NCI-H1930 (cell line): ENCODE measurements around the gene PITX2.
"Not testable (repeated sequence)": the region's sequence is repeated elsewhere in the genome, so short reads cannot be mapped to it uniquely, and the experiment has no call there.

Source experiments
- DNase-seq, 2 experiments: peaks; one replicate each; lab custom pipeline; 2025; lab: John Stamatoyannopoulos, UW

The PITX2 gene

DNA sequence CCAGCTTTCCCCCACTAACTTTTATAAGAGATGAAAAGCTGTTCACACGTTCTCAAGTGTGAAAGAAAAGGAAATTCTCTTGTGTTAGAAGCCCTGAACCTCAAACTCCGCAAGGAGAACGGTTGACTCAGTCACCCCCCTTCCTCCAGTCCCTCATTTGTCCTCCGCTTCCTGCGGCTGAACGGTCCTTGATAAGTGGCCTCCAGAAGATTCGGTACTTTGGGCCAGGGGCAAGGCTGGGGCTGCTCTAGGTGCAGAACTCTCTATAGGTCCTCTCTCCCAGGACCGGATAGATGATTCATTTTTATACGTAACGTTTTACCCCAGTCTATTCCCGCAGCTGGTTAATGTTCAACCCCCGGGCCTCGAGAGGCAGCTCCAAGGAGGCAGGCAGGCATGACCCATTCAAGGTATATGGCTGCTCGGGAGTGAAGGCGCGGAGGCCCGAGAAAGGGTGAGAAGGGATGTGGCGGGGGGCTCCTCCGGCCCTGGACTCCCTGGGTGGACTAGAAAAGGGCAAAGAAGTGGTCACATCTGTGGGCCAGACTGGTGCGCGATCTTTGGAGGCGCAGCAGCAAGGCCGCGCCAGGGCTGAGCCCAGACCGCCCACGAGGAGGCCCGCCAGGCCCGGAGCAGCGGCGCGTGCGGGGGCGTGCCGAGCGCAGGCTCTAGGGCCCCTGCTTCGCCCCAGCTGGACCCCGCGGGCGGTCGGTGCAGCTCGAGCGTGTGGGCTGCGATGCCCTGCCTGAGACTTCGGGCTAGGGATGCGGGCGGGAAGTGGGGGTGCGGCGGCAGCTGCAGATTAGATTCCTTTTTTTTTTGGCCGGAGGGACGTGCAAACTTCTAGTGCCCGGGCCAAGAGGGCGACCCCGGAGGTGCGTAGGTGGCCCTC lies 11.7 kb downstream of the PITX2 start:
- DNase-seq = no peak

DNA sequence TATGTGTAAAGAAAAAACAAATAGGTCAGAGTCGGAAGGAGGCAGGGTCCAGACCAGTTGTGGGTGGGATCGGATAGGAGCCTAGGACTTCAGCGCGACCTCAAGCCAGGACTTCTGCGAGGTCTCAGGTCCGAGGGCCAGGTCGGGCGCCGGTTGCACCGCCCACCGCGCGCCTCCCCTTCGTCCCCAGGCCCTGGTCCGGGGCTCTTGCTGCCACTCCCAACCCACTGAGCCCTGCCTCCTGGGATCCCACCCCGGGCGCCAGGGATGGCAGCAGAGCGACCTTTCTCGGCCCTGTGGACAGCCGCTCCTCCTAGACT lies 12.3 kb downstream of the PITX2 start:
- DNase-seq = no peak

DNA sequence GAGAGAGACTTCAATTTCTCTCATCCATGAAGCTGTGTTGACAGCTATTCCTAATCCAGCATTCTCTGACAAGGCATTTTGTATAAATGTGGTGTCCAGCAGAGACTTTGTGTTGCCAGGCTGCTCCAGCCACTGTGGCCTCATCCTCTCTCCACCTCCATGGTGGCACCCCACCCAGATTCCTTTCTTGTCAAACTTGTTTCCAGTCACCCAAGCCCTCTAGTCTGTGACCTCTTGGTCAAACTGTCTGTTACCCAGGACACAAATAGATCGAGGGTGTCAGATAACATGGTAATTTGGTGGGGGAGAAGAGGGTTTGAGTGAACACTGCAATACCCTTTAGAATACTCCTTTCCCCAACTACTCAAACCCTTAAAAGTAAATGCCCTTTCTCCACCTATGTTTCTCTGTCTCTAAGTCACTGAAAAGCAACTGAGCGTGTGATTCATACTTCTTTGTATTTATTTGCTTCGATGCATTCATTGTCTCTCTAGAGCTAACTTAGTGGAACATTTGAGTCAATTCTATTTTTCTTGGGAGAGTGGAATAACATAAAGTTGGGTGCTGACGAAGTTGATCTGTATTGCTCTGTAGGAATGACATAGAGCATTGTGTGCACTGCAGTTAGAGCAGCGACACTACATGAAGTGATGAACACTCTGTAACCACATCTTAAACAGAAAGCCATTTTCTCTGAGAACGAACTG lies 13.7 kb downstream of the PITX2 start:
- DNase-seq = no peak

DNA sequence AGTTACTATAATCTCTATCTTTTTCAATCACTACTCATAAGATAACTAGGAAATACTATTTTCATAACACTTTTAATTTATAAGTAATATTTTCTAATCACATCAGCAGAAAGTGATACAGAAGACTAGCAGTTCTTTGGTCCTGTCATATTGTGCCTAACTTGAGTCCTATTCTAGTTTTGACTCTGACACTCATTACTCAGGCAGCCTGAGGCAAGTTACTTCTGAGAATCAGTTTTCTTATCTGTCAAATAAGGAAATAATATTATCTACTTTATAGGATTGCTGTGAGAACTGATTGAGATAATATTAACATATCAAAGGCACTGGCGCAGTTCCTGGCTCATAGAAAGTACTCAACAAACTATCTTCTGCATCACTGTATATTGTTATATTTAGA lies 17.8 kb downstream of the PITX2 start:
- no peak for DNase-seq

DNA sequence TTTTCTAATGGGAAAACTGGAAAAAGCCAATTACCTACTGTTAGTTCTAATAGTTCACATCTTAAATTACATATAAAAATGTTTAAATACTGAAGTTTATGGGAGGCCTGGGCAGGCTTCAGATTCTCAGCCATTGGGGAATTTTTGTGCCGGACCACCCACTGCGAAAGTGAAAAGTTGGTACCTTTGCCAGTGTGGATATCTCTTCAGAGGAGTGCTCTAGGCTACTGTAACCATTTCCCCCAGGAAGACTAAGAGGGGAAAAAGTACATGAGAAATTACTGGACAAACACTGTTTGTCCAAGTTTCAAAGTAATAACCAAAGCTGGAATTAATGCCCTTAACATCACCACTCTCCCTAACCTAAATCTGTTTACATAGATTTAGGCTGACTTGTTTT lies 20.8 kb downstream of the PITX2 start:
- DNase-seq = no peak

DNA sequence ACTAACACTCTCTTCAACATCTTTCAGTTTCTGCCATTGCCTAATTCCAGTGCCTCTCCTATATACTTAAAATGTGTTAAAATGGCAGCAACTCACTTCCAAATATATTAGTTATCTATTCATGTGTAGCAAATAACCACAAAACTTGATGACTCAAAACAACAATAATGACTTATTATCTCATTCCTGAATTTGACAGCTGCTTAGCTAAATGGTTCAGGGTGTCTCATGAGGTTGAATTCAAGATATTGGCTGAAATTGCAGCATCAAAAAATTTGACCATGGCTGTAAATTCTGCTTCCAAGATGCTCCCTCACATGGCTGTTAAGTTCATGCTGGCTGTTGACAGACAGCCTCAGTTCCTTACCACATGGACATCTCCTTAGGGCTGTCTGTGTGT lies 25.3 kb downstream of the PITX2 start:
- DNase-seq = no peak

DNA sequence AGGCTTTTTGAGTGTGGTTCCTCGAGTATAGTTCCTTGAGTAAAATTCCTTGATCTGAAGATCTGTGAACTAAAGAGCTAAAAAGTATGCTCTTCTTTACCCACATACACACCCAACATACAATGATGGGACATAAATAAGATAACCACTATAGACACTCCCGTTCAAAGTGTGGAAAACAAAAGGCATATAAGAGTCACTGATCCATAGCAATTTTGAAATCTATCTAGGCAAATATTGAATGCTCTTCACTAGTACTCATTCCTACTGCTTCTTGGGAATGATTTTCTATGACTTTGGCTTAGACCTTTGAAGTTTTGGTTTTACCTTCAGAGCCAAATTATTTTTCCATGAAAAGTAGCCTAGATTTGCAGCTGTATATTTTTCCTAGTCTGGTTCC lies 26.4 kb downstream of the PITX2 start:
- DNase-seq = no peak

DNA sequence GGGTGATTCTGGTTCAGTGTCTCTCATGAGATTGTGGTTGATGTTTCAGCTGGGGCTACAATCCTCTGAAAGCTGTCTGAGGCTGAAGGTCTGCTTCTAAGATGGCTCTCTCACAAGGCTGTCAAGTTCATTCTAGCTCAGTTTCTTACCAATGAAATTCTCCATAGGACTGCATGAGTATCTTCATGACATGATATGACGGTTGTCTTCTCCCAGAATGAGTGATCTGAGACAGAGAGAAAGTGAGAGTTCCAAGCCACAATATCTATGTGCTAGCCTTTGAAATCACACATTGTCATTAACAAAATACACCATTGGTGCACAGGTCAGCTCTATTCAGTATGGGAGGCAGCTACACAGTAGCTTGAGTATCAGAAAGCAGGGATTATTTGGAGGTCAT lies 27.3 kb downstream of the PITX2 start:
- DNase-seq = no peak

DNA sequence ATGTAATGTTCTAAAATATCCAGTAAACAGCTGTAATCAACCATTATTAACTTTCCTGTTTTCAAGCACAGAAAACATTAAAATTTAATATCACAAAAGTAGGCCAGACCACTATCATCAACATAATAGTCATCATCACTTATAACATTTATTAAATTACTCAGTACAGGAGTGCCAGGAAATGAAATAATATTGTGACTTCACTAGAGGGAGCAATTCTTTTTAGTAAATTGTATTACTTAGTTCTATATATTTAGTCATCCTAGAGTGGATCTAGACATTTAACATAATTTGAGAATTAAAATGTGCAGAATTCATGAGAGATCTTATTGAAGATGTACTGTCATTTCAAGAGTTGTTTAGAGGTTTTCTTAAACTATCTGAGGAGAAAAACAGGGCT lies 33.6 kb downstream of the PITX2 start:
- DNase-seq = no peak

DNA sequence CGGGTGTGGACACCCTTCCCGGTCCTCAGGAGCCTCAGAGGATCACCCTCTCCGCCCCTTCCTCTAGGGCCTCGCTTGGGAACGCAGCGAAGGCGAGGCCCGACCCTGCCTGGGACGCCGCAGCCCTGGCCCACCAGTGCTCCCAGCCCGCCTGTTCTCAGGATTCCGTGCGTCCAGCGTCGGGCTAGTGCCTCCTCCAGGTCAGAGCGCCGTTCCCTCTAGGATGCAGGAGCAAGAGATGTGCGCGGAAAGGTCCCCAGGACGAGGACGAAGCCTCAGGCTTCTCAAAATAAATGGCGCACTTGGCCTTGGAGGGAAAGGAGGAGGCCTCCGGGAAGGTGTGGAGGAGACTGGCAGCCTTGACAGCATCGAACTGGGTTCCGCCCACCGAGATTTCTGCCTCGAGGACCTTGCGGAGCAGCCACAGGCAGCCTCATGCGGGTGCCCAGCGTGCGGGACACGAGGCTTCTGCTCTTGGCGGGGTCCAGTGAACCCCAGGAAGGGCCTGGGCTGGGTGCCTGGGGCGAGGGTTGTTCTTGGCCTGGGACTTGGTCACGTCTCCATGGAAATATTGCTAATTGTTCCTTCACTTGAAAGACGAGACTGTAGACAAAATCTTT lies 35.1 kb downstream of the PITX2 start:
- DNase-seq = no peak

DNA sequence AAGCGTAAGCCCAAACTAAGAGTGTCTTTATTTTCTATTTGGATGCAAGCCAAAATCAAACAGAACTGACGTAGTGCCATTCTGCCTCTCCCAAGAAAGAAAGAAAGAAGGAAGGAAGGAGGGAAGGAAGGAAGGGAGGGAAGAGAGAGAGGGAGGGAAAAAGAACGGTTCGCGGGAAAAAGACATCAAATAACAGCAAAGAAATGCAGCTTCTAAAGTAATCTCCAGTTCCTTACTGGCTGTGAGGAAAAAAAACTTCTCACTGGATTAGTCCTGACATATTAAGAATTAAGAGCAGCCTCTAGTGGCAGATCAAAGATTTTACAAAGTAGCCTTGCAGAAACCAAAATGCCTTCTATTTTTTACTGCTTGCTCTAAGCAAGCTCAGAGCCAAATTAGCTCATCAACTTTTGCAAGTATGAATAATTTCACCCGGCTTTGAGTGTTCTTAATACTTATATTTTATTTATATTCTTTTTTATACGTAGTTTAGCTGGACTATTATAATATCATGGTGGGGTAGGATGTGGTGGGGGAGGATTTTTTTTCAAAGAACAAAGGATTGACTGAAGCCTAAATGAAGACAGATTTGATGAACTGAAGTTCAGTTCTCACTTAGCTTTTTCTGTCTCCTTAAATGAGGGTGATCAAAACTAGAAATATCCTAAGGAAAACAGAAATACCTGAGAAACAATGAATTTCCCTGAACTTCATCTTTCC lies 36.6 kb downstream of the PITX2 start:
- no peak for DNase-seq

DNA sequence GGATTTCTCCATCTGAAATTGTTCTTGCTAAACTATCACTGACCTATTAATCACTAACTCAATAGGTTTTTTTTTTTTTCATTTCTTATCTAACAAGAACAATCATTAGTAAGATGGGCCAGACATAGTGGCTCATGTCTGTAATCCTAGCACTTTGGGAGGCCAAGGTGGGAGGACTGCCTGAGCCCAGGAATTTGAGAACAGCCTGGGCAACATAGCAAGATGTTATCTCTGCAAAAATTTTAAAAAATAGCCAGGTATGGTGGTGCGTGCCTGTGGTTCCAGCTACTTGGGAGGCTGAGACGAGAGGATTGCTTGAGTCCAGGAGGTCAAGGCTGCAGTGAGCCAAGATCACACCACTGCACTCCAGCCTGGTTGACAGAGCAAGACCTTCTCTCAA lies 46.2 kb downstream of the PITX2 start:
- not testable (repeated sequence) for DNase-seq
